ENCODE results near the gene RFX1.
"Not testable (repeated sequence)": the region's sequence is repeated elsewhere in the genome, so short reads cannot be mapped to it uniquely, and the experiment has no call there.

The RFX1 gene

GRCh38 chr19:14006085-14006765 lies at the start of gene RFX1:
Gene RFX1 (minus strand): TSS chr19:14006320. CDS start chr19:13993843, 12,477 bp downstream.
- DNase-seq = peak; percentile 100

DNA sequence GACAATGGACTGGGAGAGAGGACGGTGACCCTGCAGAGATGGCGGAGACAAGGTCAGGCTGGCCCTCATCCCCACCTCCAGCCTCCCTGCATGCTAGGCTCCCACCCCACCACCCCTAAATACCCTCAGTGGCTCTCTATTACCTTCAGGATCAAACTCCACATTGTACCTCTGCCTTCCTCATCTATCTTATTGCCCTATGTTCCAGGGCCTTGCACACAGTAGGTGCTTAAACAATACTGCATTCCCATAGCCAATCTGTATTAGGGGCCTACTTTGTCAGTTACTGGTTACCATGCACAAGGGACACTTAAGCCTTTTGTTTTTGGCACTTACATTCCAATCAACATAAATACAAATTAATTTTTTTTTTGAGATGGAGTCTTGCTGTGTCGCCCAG lies 49.3 kb upstream of the RFX1 start:
- DNase-seq = no peak

DNA sequence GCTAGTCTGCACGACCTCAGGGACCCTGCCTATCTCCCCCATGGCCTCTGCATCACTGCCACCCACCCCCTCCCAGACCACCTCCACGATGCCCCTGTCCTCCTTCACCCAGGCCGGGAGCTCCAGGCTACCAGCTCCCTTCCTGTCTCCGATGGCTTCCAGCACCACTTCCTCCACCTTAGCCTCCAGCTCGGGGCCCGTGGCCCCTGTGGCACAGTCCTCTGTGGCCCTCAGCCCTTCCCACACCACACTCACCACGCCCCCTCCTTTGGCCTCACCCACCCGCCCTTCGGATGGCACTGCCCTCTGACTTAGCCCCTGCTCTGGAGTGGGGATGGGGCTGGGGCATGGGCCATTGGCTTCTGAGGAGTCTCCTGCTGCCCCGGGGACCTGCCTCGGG lies 48.6 kb upstream of the RFX1 start:
- DNase-seq = no peak

GRCh38 chr19:14054099-14054498 lies 48.0 kb upstream of the RFX1 start:
- DNase-seq = no peak

DNA sequence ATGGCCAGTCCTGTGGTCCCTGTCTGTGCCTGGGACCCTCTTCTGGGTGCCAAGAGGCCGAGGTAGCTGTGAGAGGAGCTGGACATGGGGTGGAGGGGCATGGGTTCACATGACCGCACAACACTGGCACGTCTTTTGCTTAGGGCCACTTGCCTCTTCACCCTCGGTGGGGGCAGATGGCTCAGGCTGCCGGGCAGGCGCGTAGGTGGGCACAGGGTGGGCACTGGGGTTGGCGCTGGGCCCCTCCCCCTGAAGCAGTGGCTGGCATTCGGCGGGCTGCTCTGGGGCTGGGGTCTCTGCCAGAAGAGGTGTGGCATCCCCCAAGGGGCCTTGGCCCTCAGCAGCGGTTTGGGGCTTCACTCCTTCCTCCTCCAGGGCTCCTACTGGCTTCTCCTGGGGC lies 47.4 kb upstream of the RFX1 start:
- no peak for DNase-seq

DNA sequence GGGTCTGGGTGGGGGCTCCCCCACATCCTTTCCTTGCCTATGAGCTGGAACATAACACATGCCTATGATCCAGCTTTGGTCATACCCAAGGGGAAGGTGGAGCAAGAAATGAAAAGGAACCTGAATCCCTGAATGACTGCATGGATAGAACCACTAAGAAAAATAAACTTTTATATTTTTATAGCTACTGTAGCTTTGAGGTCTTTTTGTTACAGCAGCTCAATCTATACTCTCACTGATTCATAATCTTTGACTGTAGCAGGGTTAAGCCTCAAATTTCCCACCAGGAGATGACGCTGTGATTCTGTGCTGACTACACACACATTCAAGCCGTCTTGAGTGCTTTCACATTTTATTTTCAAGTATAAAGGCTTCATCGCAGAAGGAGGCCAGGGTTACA lies 46.9 kb upstream of the RFX1 start:
- DNase-seq = no peak

DNA sequence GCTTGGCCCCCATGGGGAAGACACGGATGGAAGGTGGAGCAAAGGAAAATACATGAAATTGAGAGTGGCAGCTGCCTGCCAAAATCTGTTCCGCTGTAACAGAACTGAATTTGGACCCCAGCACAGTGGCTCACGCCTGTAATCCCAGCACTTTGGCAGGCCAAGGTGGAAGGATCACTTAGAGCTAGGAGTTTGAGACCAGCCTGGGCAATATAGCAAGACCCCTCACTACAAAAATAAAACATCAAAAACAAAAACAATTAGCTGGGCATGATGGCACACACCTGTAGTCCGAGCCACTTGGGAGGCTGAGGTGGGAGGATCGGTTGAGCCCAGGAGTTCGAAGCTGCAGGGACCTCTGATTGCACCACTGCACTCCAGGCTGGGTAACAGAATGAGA lies 46.4 kb upstream of the RFX1 start:
- no peak for DNase-seq

DNA sequence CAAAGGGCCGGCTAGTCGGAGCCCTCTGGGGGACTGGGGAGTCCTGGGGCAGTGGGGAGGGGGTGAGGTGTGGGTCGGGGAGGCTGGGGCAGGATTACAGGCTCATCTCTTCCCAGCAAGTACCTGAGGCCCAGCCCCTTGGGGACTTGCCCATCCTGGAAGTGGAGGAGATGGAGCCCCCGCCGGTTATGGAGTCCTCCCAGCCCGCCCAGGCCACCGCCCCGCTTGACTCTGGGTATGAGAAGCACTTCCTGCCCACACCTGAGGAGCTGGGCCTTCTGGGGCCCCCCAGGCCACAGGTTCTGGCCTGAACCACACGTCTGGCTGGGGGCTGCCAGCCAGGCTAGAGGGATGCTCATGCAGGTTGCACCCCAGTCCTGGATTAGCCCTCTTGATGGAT lies 45.9 kb upstream of the RFX1 start:
- DNase-seq = no peak

- DNase-seq = not testable (repeated sequence)
These were observed 44.8 kb upstream of the RFX1 start for GRCh38 chr19:14050961-14051360.

DNA sequence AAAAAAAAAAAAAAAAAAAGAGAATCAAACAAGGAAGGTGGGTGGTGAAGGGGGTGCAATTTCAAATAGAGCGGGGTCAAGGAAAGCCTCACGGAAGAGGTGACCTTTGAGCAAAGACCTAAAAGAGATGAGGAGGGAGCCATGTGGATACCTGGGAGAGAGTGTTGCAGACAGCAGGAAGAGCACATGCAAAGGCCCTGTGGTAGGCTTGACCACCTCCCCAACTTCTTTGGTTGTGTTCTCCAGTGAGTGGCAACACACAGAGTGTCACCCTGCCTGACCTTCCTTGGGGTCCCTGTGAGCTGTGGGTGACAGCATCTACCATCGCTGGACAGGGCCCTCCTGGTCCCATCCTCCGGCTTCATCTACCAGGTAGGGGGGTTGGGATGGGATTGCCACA lies 44.4 kb upstream of the RFX1 start:
- DNase-seq = no peak

- DNase-seq = no peak
These were observed 42.5 kb upstream of the RFX1 start for GRCh38 chr19:14048443-14049153.

- not testable (repeated sequence) for DNase-seq
These were observed 41.7 kb upstream of the RFX1 start for GRCh38 chr19:14047866-14048265.

GRCh38 chr19:14042659-14043608 lies 36.8 kb upstream of the RFX1 start:
- not testable (repeated sequence) for DNase-seq

GRCh38 chr19:14039181-14039580 lies 33.1 kb upstream of the RFX1 start:
- no peak for DNase-seq

GRCh38 chr19:14035706-14036105 lies 29.6 kb upstream of the RFX1 start:
- DNase-seq = no peak

- DNase-seq = not testable (repeated sequence)
These were observed 29.0 kb upstream of the RFX1 start for GRCh38 chr19:14035159-14035558.

DNA sequence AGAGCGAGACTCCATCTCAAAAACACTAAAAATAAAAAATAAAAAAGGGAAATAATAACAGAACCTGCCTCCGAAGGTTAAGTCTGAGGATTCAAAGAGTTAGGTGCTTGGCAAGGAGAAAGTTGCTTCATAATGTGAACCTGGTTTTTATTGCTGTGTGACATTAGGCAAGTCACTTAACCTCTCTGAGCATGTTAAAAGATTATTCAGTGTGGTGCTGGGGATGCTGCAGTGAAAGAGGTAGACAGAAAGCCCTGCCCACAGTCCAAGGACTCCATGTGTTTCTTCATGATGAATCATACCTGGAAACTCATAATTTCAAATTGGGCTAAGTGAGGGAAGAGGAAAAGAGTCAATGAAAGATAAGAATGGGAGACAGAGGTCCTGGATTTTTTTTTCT lies 27.8 kb upstream of the RFX1 start:
- no peak for DNase-seq

DNA sequence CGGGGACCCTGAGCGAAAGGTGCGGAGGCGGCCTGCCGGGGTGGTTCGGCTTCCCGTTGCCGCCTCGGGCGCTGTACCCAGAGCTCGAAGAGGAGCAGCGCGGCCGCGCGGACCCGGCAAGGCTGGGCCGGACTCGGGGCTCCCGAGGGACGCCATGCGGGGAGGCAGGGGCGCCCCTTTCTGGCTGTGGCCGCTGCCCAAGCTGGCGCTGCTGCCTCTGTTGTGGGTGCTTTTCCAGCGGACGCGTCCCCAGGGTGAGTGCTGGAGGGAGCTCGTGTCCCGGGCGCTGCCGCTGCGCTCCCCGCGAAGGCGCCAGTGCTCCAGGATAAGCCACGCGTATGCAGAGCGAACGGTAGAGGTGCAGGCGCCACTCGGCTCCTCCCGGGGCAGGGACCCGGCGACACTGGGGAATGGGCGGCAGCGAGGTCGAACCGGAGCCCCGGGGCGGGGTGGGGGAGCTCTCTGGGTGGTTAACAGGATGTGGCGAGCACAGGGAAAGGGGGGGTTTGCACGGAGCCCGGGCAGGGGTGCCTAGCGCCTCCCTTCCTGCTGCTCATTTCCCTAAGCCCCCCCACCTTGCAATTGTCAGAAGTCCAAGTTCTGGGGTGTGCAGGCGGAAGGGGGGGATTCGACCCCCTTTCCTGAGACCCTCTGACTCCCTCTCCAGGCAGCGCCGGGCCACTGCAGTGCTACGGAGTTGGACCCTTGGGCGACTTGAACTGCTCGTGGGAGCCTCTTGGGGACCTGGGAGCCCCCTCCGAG lies 25.8 kb upstream of the RFX1 start, which contains the start of gene IL27RA:
TSS of gene IL27RA (plus strand) at position 44 of the 762 bp plus-strand sequence. CDS start at position 155, 111 bp downstream.
- peak; percentile 14 for DNase-seq

GRCh38 chr19:14030997-14031718 lies 25.0 kb upstream of the RFX1 start:
- DNase-seq = no peak

DNA sequence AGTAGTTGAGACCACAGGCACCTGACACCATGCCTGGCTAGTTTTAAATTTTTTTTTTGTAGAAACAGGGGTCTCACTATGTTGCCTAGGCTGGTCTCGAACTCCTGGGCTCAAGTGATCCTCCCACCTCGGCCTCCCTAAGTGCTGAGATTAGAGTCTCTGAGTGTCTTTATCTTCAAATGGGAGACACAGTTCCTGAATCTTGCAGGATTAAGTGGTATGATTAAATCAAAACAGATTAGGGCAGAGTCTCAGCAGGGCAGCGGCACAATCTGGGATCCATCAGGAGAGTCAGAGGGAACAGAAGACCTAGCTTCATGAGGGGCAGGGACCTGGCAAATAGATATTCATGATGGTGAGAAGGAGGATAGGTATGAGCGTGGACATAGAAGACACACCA lies 22.8 kb upstream of the RFX1 start:
- DNase-seq = no peak

DNA sequence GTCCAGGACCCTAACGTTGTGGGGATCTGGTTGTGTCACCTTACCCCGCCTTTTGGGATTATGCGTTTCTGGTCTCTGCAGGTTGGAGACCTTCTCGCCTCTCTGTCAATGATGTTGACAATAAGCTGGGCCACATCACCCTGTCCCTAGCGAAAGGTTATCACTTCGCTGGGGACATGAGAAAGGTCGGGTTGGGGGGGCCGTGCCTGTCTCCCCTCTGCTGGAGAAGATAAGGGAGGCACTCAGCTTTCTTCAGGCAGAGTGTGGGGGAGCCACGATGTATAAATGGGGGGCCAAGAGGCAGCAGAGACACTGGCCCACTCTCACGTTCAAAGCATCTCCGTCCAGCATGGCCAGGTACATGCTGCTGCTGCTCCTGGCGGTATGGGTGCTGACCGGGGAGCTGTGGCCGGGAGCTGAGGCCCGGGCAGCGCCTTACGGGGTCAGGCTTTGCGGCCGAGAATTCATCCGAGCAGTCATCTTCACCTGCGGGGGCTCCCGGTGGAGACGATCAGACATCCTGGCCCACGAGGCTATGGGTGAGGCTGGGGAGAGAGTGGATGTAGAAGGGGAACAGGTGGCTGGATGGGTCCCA lies 21.8 kb upstream of the RFX1 start, which contains the start of gene RLN3:
TSS of gene RLN3 (plus strand) at position 293 of the 595 bp plus-strand sequence. CDS start at position 350, 57 bp downstream.
- no peak for DNase-seq

Data from NCI-H446 treated with DMSO at 0.1 percent for 48 hours (cell line).